K562 (cell line): ENCODE measurements around the gene LYST. TPM values are rescaled to one million over a fixed set of nuclear protein-coding genes. Genes with fewer than 3 reads are reported as not detected.

Experiments
- ATAC-seq: fragments of 200-7000 bp; cut with Tn5 transposase; 3 replicates; pipeline ENCODE4 v1.9.1; 2020; ENCODE audit warnings: moderate library complexity
- BruUV-seq: library from RNA; stranded (reverse); fragments of 400-500 nt; replicated peaks from 2 replicates; lab custom pipeline; 2021; lab: Mats Ljungman, UMichigan
- CTCF ChIA-PET: fragments of 300-600 bp; formaldehyde crosslinking; extraction: SDS; loops from one replicate; lab custom pipeline; 2021; ENCODE audit warnings: low intra/inter-chr PET ratio; lab: Yijun Ruan, JAX
- POLR2A ChIA-PET: fragments of 300-600, 350-650 bp; sonication (Branson Sonifier 250); formaldehyde crosslinking; extraction: SDS; loops from one replicate; lab custom pipeline; 2021; ENCODE audit warnings: antibody characterized with exemption, inconsistent platforms; lab: Yijun Ruan, JAX
- DNase-seq, 4 experiments: peaks; one replicate each; pipeline versions ENCODE4 v3.0.0 to v3.0.0-alpha.2; 2011 to 2018; ENCODE audit warnings: low spot score in 3 of 4, mixed read lengths in 3 of 4; ENCODE audit errors: extremely low read depth in 1 of 4
- FAIRE-seq: peaks from 2 replicates; lab custom pipeline; 2011; peaks lifted over from hg19 to GRCh38; lab: Jason Lieb, UNC
- H2AFZ ChIP-seq: 2 replicates; pipeline ENCODE4 v1.6.0; 2011; ENCODE audit warnings: low read depth, low read length, control low read depth, inconsistent platforms
- H3K27ac ChIP-seq: fragments of 200-600 bp; 3 replicates; pipeline ENCODE4 v1.8.0; 2011; ENCODE audit warnings: low read depth, mild to moderate bottlenecking, control low read depth, inconsistent platforms, low read length, moderate library complexity, mixed read lengths; ENCODE audit errors: extremely low read depth
- H3K27me3 ChIP-seq, 2 experiments: fragments of 300-600 bp in 1 of 2; 2 replicates in 1 of 2; 3 replicates in 1 of 2; pipeline versions ENCODE4 v1.6.0 to v1.8.0; 2011; ENCODE audit warnings: inconsistent platforms in 2 of 2, low read length in 2 of 2, mild to moderate bottlenecking in 1 of 2, mixed read lengths in 1 of 2, moderate library complexity in 1 of 2; ENCODE audit not compliant: control insufficient read depth in 2 of 2, insufficient read depth in 2 of 2
- H3K36me3 ChIP-seq: fragments of 300-600 bp; 3 replicates; pipeline ENCODE4 v1.8.0; 2011; ENCODE audit warnings: mild to moderate bottlenecking, low read length, inconsistent platforms; ENCODE audit not compliant: control insufficient read depth, insufficient read depth
- H3K4me1 ChIP-seq, 2 experiments: fragments of 200-600 bp in 1 of 2; replicated peaks in 1 of 2; 2 replicates in 1 of 2; 3 replicates in 1 of 2; pipeline versions ENCODE4 v1.5.1 to v1.8.0; 2011; ENCODE audit warnings: inconsistent platforms in 2 of 2, low read length in 2 of 2, mild to moderate bottlenecking in 1 of 2, mixed read lengths in 1 of 2, moderate library complexity in 1 of 2; ENCODE audit not compliant: control insufficient read depth in 2 of 2, insufficient read depth in 2 of 2
- H3K4me2 ChIP-seq: 2 replicates; pipeline ENCODE4 v1.6.1; 2011; ENCODE audit warnings: low read length, control low read depth, inconsistent platforms, mixed read lengths; ENCODE audit not compliant: insufficient read depth
- H3K4me3 ChIP-seq: fragments of 200-600 bp; sonication (generic), shearing (Covaris generic); 2 replicates; pipeline ENCODE4 v1.5.1; 2016; ENCODE audit warnings: control low read depth, inconsistent platforms
- H3K79me2 ChIP-seq: fragments of 200-600 bp; 3 replicates; pipeline ENCODE4 v1.8.0; 2011; ENCODE audit warnings: low read length, inconsistent platforms; ENCODE audit not compliant: control insufficient read depth, insufficient read depth
- H3K9ac ChIP-seq, 2 experiments: 2 replicates each; pipeline versions ENCODE4 v1.6.0 to v1.6.1; 2011; ENCODE audit warnings: low read depth in 2 of 2, low read length in 2 of 2, control low read depth in 1 of 2, inconsistent platforms in 1 of 2, mild to moderate bottlenecking in 1 of 2, mixed read lengths in 1 of 2; ENCODE audit not compliant: insufficient read depth in 1 of 2
- H3K9me1 ChIP-seq: one replicate; pipeline ENCODE4 v1.6.0; 2011; ENCODE audit warnings: inconsistent platforms, mild to moderate bottlenecking, low read length, moderate library complexity; ENCODE audit not compliant: control insufficient read depth, insufficient read depth
- H3K9me3 ChIP-seq: replicated peaks from 2 replicates; pipeline ENCODE4 v1.5.1; 2011; ENCODE audit warnings: low read depth, low read length, inconsistent platforms; ENCODE audit not compliant: control insufficient read depth, insufficient read depth
- H4K20me1 ChIP-seq: replicated peaks from 2 replicates; pipeline ENCODE4 v1.6.1; 2011; ENCODE audit warnings: low read length, inconsistent platforms, mixed read lengths; ENCODE audit not compliant: control insufficient read depth, insufficient read depth
- CBX3 ChIP-seq, 2 experiments: IDR thresholded peaks; 1 replicate in 1 of 2; 2 replicates in 1 of 2; pipeline ENCODE4 v1.6.1; 2012; ENCODE audit warnings: inconsistent platforms in 2 of 2, low read length in 2 of 2, borderline replicate concordance in 1 of 2, control low read depth in 1 of 2
- CBX5 ChIP-seq: IDR thresholded peaks from 2 replicates; pipeline ENCODE4 v1.6.1; 2014; ENCODE audit warnings: low read depth, borderline replicate concordance
- SRF ChIP-seq, 2 experiments: fragments of 250-450, 450-650 bp in 1 of 2; sonication (Bioruptor Pico) in 1 of 2; sonication (generic) in 1 of 2; formaldehyde crosslinking; IDR thresholded peaks; 2 replicates each; pipeline versions ENCODE4 v1.5.0 to v1.5.1; 2020 to 2022; ENCODE audit warnings: mild to moderate bottlenecking in 1 of 2, missing genetic modification reagents in 1 of 2
- SRSF9 ChIP-seq: fragments of 200-400 bp; formaldehyde crosslinking; IDR thresholded peaks from 2 replicates; pipeline ENCODE4 v1.6.1; 2017; ENCODE audit warnings: low read depth, low read length, borderline replicate concordance
- TRIM28 ChIP-seq: fragments of 450-650 bp; IDR thresholded peaks from 2 replicates; pipeline ENCODE4 v1.6.1; 2017
- ZNF280A ChIP-seq: fragments of 450-650 bp; IDR thresholded peaks from 2 replicates; pipeline ENCODE4 v1.6.1; 2018; ENCODE audit warnings: mild to moderate bottlenecking, low read depth; ENCODE audit not compliant: partially characterized antibody
- ZNF395 ChIP-seq: fragments of 200-800 bp; sonication (Bioruptor generic); IDR thresholded peaks from 2 replicates; pipeline ENCODE4 v1.6.1; 2017; ENCODE audit warnings: missing genetic modification characterization, missing compliant biosample characterization
- ZNF561 ChIP-seq: fragments of 450-650 bp; formaldehyde crosslinking; conservative IDR thresholded peaks from 2 replicates; pipeline ENCODE4 v1.4.0; 2020; ENCODE audit warnings: mild to moderate bottlenecking, moderate library complexity
- WGBS: fragments of 100-300 bp; shearing (Covaris generic); methylation state at CpG from one replicate; pipeline ENCODE4 v1.1.6; 2016; ENCODE audit warnings: low coverage, mixed read lengths; ENCODE audit not compliant: insufficient coverage; ENCODE audit errors: missing lambda C conversion rate; 5-methylcytosine and 5-hydroxymethylcytosine counted together
- in situ Hi-C: fragments of 300-500 bp; cut with MboI; formaldehyde crosslinking; loops from 4 replicates; pipeline ENCODE4 v1.15.0; 2018; ENCODE audit warnings: inconsistent platforms, mixed read lengths
- intact Hi-C: fragments of 100-400 bp; cut with micrococcal nuclease; formaldehyde crosslinking; loops from 2 replicates; pipeline ENCODE4 v1.14.2; 2022
- polyA plus RNA-seq, 8 experiments: library from polyadenylated mRNA; depleted of rRNA in 4 of 8; stranded (reverse) in 5 of 8; unstranded in 3 of 8; fragments of >200 nt; fragmentation: Nextera tagmentation in 2 of 8; fragmentation: Illumina TruSeq in 1 of 8; extraction: Ambion mirVana in 2 of 8; extraction: Trizol in 1 of 8; gene quantifications; 2 replicates each; pipeline versions ENCODE4 v1.2.1 to v1.2.3, GENCODE V29; 2011 to 2014; ENCODE audit warnings: inconsistent platforms in 1 of 8, missing spikeins in 1 of 8
- total RNA-seq, 7 experiments: library from RNA; depleted of rRNA in 6 of 7; stranded (reverse); fragments of >200 nt in 6 of 7; fragmentation: Illumina TruSeq in 2 of 7; extraction: Trizol in 2 of 7; gene quantifications; 2 replicates each; pipeline versions ENCODE4 v1.2.1 to v1.2.3, GENCODE V29; 2011 to 2021; ENCODE audit warnings: low replicate concordance in 1 of 7

Gene LYST
- total and polyA plus RNA-seq, 9 of the 15 experiments (the other 6 are each of a cell fraction or from before 2014, with no cell fraction given), result 0.73 to 2.4 (median 1.4) TPM

DNA sequence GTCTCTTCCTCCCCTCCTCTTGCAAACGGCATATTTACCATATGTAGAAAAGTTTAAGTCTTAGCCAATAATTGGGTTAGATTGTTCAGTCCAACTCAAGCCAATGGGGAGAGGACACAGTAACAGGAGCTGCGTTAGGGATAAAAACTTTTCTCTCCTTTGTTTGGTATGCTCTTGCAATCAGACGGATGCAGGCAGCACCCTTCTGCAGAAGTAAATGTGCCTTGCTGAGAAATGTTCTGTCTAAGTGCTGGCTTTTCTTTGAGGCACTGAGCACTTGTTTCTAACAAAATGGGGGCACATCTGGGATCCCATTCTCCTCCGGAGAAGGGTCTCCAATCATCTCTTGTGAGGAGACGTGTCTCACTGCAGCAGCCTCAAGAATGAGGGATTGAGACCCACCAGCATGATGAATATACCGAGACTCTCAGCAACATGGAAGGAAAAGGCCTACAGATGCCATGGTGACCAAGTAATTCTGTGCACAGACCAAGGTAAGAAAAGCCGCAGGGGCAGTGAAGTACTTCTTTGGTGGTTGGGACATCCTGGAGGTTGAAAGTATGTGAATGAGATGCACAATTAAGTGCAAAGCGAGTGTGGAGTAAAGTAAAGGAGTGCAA lies 196.4 kb downstream of the LYST start:
- Histone ChIP-seq H3K27me3 (no peaks in the 10 kb centered on the region; a peak in 1 of 5 replicates), H3K9me3 (peaks cover 6% of the 10 kb centered on the region; the same call in 1 of the 2 replicates)
- TF ChIP-seq TRIM28, result peak; percentile 69; the same call in 1 of the 2 replicates
- no peak for TF ChIP-seq SRSF9
- peak; percentile 82 for TF ChIP-seq ZNF280A
- TF ChIP-seq ZNF395, result no peak
- no peak for TF ChIP-seq SRF (CRISPR knock-in tag; IDR thresholded peaks at IDR 0.05)
- TF ChIP-seq CBX5, result peak; percentile 92
- TF ChIP-seq CBX3 (IDR thresholded peaks at IDR 0.05; ENCODE audit: borderline replicate concordance in 1 of 2, low read length in 2 of 2), result peak in 1 of 2 experiments; percentile 95; a peak in 2 of 3 replicates
- TF ChIP-seq ZNF561 (CRISPR knock-in tag), result peak; percentile 81; the same call in 1 of the 2 replicates
- TF ChIP-seq, all 486 proteins: peak for 5
- intact Hi-C loops (no loop called here), in situ Hi-C loops (no loop called here)
- POLR2A ChIA-PET, result interaction anchor here (0.8 kb wide), 1 partner anchor 93 kb away, joined by 4 read pairs; no protein-coding TSS in a partner anchor
- Histone ChIP-seq H3K4me2 (no peak overlapping the region), H3K36me3 (no peaks in the 10 kb centered on the region), H3K4me3 (no peak overlapping the region), H4K20me1 (no peaks in the 10 kb centered on the region), H3K79me2 (no peaks in the 10 kb centered on the region), H3K9ac (no peak overlapping the region), H3K9me1 (no peaks in the 10 kb centered on the region), H3K4me1 (no peaks in the 10 kb centered on the region), H2AFZ (no peak overlapping the region), H3K27ac (no peak overlapping the region)
- CTCF ChIA-PET, result no interaction called here
- ATAC-seq, result no peak
- BruUV-seq, result no TSS peak
- 0% methylated on average over 8 of the region's 8 CpGs for WGBS
- DNase-seq, result no peak
- no peak for FAIRE-seq
